HFF-Myc (cell line): ENCODE data around the gene KIRREL2.

Experiments used
- DNase-seq: peaks from one replicate; pipeline ENCODE4 v3.0.0-alpha.2; 2011; ENCODE audit warnings: low read depth; ENCODE audit errors: extremely low read depth
- H3K4me3 ChIP-seq: replicated peaks from 2 replicates; pipeline ENCODE4 v1.5.1; 2011; ENCODE audit warnings: low read depth, mild to moderate bottlenecking, control low read depth, low read length
- TF ChIP-seq, protein P1 (sequence below): IDR thresholded peaks from 2 replicates; pipeline ENCODE4 v1.5.1; 2012; ENCODE audit warnings: mild to moderate bottlenecking, low read depth, low read length, control low read depth; ENCODE audit errors: missing control alignments

KIRREL2 gene

DNA sequence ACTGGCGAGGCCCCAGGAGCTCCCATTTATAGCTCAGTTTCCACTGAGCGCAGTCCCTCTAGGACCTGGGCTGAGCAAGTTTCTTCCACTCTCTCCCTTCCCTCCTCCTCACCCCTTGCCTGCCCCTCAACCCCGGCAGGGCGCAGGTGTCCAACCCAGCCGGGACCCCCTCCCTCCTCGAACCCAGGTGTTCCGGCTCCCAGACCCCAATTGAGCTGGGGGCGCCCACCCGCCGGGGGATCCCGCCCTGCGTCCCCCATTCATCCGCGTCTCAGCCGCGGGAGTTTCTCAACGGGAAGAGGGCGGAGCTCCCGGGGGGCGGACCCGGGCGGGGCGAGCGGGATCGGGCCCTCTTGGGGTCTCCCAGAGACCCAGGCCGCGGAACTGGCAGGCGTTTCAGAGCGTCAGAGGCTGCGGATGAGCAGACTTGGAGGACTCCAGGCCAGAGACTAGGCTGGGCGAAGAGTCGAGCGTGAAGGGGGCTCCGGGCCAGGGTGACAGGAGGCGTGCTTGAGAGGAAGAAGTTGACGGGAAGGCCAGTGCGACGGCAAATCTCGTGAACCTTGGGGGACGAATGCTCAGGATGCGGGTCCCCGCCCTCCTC is at the start of gene KIRREL2:
Gene KIRREL2 (plus strand): TSS at position 366 of the 604 bp plus-strand sequence. CDS start 209 bp downstream, at position 575.
- H3K4me3 ChIP-seq, result peak within 1 kb of the TSS; percentile 29
- TF ChIP-seq, protein P1, sequence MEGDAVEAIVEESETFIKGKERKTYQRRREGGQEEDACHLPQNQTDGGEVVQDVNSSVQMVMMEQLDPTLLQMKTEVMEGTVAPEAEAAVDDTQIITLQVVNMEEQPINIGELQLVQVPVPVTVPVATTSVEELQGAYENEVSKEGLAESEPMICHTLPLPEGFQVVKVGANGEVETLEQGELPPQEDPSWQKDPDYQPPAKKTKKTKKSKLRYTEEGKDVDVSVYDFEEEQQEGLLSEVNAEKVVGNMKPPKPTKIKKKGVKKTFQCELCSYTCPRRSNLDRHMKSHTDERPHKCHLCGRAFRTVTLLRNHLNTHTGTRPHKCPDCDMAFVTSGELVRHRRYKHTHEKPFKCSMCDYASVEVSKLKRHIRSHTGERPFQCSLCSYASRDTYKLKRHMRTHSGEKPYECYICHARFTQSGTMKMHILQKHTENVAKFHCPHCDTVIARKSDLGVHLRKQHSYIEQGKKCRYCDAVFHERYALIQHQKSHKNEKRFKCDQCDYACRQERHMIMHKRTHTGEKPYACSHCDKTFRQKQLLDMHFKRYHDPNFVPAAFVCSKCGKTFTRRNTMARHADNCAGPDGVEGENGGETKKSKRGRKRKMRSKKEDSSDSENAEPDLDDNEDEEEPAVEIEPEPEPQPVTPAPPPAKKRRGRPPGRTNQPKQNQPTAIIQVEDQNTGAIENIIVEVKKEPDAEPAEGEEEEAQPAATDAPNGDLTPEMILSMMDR, result no peak
- DNase-seq, result no peak

DNA sequence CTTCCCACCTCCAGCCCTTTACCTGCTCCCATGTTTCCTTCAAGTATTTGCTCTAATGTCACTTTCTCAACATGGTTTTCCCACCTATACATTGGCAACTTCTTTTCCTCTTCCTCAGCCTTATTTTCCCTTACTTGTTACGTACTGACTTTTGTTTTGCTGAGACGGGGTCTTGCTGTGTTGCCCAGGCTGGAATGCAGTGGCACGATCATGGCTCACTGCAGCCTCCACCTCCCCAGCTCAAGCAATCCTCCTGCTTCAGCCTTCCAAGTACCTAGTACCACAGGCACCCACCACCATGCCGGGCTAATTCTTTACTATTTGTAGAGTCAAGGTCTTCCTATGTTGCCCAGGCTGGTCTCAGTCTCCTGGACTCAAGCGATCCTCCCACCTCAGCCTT is 49.1 kb upstream of the KIRREL2 start:
- TF ChIP-seq, protein P1, result no peak
- no peak overlapping the region for H3K4me3 ChIP-seq
- DNase-seq, result no peak

DNA sequence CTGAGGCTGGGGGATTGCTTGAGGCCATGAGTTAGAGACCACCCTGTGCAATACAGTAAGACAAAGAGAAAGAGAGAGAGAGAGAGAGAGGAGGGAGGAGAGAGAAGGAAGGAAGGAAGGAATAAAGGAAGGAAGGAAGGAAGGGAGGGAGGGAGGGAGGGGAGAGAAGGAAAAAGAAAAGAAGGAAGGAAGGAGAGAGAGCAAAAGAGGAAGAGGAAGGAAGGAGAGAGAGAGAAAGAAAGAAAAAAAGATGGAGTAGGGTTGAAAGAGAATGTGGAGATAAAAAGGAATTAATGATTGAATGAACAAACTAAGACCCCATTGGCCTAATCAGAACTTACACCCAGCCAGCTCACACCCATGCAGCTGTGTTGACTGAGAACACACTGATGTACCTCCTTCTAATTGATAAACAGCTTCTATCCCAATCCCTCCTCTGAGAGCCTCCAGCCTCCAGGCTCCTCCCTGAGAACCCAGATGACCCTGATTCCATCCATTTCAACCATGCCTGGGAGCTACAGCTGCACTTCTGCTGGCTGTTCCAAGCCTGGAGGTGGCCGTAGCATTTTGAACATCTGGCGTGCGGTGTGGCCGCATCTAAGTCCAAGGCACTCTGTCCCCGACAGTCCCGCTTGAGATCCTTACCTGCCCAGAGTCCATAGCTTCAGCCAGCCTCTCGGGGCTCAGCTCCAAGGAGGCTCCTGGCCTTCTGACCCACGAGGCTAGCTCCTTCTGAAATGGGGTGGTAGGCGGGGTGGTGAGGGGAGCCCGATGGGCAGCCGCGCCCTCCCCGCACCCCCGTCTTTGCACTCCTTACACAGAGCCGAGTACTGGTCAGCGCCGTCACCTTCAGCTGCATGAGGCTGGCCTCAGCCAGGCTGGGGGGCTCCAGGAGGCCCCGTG is 45.1 kb upstream of the KIRREL2 start:
- TF ChIP-seq, protein P1, result no peak
- DNase-seq, result no peak
- no peak overlapping the region for H3K4me3 ChIP-seq

DNA sequence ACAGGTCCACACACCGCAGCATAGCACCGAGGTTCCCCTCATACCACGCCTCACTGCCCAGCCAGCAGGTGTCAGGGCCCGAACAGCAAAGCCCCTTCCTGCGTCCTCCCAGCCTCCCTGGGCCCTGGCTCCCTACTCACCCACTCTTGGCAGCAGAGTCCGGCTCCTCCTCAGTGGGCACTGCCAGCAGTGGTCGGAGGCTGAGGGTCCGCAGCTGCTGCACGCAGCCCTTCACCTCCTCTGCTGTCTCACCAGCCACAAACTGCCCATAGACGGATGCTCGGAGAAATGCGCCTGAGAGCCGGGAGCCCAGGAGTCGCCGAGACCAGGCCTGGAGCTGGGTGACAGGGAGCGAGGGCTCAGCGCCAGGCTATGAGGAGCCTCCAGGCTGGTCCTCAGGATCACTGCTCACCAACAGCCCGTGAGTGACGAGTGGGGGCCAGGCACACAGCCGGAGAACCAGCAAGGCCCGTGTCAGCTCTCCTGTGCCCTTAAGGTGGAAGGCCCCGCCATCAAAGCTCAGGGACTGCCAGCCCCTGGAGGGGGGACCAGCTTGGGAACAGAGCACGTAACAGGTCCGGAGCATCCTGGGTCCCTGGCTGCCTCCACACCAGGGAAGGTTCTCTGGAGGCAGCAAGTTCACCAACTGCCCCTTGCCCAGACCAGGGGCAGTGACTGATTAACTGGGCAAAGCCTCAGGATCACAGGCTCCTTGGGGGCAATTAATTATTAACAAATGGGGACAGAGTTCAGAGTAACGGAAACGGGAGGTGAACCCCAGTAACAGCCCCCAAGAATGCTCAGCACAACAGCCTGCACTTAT is 44.3 kb upstream of the KIRREL2 start, which contains the start of gene PRODH2:
Gene PRODH2 (minus strand): TSS at position 626 of the 823 bp plus-strand sequence. CDS start 40 bp downstream, at position 586.
- TF ChIP-seq, protein P1, result no peak
- H3K4me3 ChIP-seq, result no peak within 1 kb of the TSS
- DNase-seq, result no peak

DNA sequence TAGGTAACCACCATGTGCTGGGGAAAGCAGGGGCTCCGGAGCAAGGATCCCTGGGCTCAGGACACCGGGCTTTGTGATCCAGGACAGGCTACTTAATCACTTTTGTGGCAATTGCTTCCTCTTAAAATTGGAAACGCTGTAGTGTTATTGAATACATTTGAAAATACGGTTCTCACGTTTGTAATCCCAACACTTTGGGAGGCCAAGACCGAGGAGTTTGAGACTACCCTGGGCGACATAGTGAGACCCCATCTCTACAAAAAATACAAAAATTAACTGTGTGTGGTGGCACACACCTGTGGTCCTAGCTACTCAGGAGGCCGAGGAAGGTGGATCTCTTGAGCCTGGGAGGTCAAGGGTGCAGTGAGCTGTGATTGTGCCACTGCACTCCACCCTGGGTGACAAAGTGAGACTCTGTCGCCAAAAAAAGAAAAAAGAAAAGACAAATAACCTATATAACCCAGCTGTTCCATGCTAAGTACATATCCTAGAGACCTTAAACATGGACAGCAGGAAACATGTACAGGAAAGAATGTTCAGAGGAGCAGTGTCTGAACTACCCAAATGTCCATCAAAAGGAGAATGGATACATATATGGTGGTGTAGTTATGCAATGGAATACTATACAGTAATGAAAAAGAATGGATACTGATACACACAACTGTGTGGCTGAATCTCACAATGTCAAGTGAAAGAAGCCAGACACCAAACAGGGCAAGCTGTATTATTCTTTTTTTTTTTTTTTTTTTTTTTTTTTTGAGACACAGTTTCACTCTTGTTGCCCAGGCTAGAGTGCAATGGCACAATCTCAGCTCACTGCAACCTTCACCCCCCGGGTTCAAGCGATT is 43.4 kb upstream of the KIRREL2 start:
- TF ChIP-seq, protein P1, result no peak
- no peak overlapping the region for H3K4me3 ChIP-seq
- DNase-seq, result no peak

DNA sequence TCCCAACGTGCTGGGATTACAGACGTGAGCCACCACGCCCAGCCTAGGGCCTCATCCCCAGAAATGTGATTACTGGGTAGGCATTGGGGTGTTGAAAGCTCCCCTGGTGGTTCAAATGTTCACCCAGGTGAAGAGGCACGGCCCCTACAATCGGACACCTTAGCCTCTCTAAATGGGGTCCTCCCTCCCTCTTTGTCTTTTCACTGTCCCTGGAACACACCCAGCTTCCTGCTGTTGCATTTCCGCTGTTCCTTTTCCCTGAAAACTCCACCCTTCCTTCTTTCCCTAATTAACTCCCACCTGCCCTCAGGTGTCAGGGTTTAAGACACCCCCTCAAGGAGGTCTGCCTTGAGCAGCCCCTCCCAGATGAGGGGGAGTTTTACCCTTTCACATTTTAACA is 40.4 kb upstream of the KIRREL2 start:
- no peak overlapping the region for H3K4me3 ChIP-seq
- no peak for DNase-seq
- TF ChIP-seq, protein P1, result no peak
